T-helper 2 cell treated with Interferon-gamma antibody and Interleukin-4, amounts not matched to agents 5 μg/mL and 100 μg/mL, for 36 hours (primary cell): ENCODE data around the gene CRHR1.

Experiments used
- DNase-seq: peaks from one replicate; pipeline ENCODE4 v3.0.0; 2021; ENCODE audit warnings: low spot score
- H3K27ac Mint-ChIP-seq: one replicate; pipeline ENCODE4 v1.8.0; 2021; ENCODE audit warnings: mild to moderate bottlenecking, mixed read lengths
- H3K27me3 Mint-ChIP-seq: one replicate; pipeline ENCODE4 v1.8.0; 2021; ENCODE audit warnings: low read depth, mixed read lengths
- H3K36me3 Mint-ChIP-seq: one replicate; pipeline ENCODE4 v1.8.0; 2021; ENCODE audit warnings: low read depth, mixed read lengths
- H3K4me1 Mint-ChIP-seq: one replicate; pipeline ENCODE4 v1.8.0; 2021; ENCODE audit warnings: low read depth, mixed read lengths
- H3K4me3 Mint-ChIP-seq: one replicate; pipeline ENCODE4 v1.8.0; 2022; ENCODE audit warnings: mild to moderate bottlenecking, moderate library complexity, mixed read lengths
- H3K9me3 Mint-ChIP-seq: one replicate; pipeline ENCODE4 v1.8.0; 2021; ENCODE audit warnings: mixed read lengths

Gene CRHR1

GRCh38 chr17:45873728-45874127, 89.6 kb downstream of the CRHR1 start:
- Mint-ChIP-seq H3K27ac (peak overlapping the region; percentile 64), H3K4me3 (peak overlapping the region; percentile 68), H3K4me1 (peaks cover 14% of the 10 kb centered on the region), H3K27me3 (peaks cover 6% of the 10 kb centered on the region), H3K9me3 (no peaks in the 10 kb centered on the region), H3K36me3 (no peaks in the 10 kb centered on the region)
- peak; percentile 42 for DNase-seq

- no peak for DNase-seq
- Mint-ChIP-seq H3K9me3 (no peaks in the 10 kb centered on the region), H3K4me1 (peaks cover 14% of the 10 kb centered on the region), H3K27ac (no peak overlapping the region), H3K36me3 (no peaks in the 10 kb centered on the region), H3K27me3 (peaks cover 6% of the 10 kb centered on the region), H3K4me3 (no peak overlapping the region)
These were observed 90.0 kb downstream of the CRHR1 start for GRCh38 chr17:45874151-45874550.

GRCh38 chr17:45876539-45876938, 92.4 kb downstream of the CRHR1 start:
- Mint-ChIP-seq H3K36me3 (no peaks in the 10 kb centered on the region), H3K9me3 (no peaks in the 10 kb centered on the region), H3K4me3 (no peak overlapping the region), H3K27ac (no peak overlapping the region), H3K27me3 (peaks cover 6% of the 10 kb centered on the region), H3K4me1 (peaks cover 10% of the 10 kb centered on the region)
- DNase-seq = no peak

GRCh38 chr17:45877467-45877866, 93.3 kb downstream of the CRHR1 start:
- no peak overlapping the region for H3K4me3 Mint-ChIP-seq
- H3K27me3 Mint-ChIP-seq = peaks cover 6% of the 10 kb centered on the region
- H3K36me3 Mint-ChIP-seq = no peaks in the 10 kb centered on the region
- no peaks in the 10 kb centered on the region for H3K9me3 Mint-ChIP-seq
- no peak overlapping the region for H3K27ac Mint-ChIP-seq
- H3K4me1 Mint-ChIP-seq = peaks cover 11% of the 10 kb centered on the region
- no peak for DNase-seq

- H3K27me3 Mint-ChIP-seq = no peaks in the 10 kb centered on the region
- no peaks in the 10 kb centered on the region for H3K36me3 Mint-ChIP-seq
- no peak overlapping the region for H3K4me3 Mint-ChIP-seq
- no peak for DNase-seq
- peaks cover 6% of the 10 kb centered on the region for H3K4me1 Mint-ChIP-seq
- H3K27ac Mint-ChIP-seq = no peak overlapping the region
- no peaks in the 10 kb centered on the region for H3K9me3 Mint-ChIP-seq
These were observed 98.9 kb downstream of the CRHR1 start for GRCh38 chr17:45883063-45883462.
